ENCODE results near the gene CDC16. TPM values are rescaled to one million over a fixed set of nuclear protein-coding genes. Genes with fewer than 3 reads are reported as not detected.

CDC16 gene
- total RNA-seq, 2 experiments from 2014 or later, result 23.1 to 48.7 TPM

DNA sequence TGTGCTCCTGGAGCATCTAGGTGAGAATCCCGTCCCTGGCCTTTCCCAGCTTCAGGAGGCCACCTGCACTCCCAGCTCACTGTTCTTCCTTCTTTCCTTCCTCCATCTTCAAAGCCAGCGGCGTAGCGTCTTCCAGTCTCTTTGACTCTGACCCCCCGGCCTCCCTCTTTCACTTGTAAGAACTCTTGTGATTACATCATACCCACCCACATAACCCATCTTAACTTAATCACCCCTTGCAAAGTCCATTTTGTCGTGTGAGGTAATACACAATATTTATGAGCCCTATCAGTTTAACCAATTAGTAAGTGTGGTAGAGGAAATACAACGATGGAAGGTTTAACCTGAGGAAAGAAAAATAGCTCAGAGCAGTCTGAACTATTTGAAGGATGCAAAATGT is 4.6 kb upstream of the CDC16 start:
- CTCF ChIA-PET (ENCODE audit: unreplicated experiment), result interaction anchor here (1.1 kb wide), 1 partner anchor 95 kb away, joined by 3 read pairs; no protein-coding TSS in a partner anchor
- intact Hi-C loops (cut with micrococcal nuclease; ENCODE audit: unreplicated experiment), result no loop called here
- POLR2A ChIA-PET, result no interaction called here

DNA sequence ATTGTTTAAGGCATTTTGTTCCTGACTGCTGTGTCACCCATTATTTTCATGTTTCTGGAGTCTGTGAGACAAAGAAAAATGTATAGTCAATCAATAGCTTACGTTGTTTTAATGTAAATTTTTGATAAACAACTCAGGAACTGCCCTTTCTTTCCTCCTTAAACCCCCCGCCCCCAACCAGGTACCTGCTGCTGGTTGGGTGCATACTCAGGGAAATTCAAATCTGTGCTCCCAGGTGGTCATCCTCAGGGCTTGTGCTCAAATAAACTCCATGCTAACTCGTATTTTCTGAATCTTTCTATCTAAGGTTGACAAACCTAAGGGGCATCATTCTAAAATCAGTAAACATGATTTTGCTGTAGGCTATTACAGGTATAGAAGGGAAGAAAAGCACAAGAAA is 4.1 kb upstream of the CDC16 start:
- BruUV-seq (replicated peaks), result no TSS peak
- 0 out of 2 replicates have a peak, but pooled peaks cover 3% of the 10 kb centered on the region for H4K20me1 ChIP-seq (ENCODE audit: insufficient read depth, low read length)
- no peaks in the 10 kb centered on the region for H3K36me3 ChIP-seq (ENCODE audit: insufficient read depth, low read length)
- CTCF ChIA-PET (ENCODE audit: unreplicated experiment), result interaction anchor here (1.1 kb wide), 1 partner anchor 95 kb away, joined by 3 read pairs; no protein-coding TSS in a partner anchor
- no peak for DNase-seq (ENCODE audit: low spot score)
- POLR2A ChIA-PET, result no interaction called here
- H3K4me1 ChIP-seq (ENCODE audit: insufficient read depth, low read length, poor library complexity, severe bottlenecking), result peaks cover 6% of the 10 kb centered on the region
- intact Hi-C loops (cut with micrococcal nuclease; ENCODE audit: unreplicated experiment), result no loop called here
- no peaks in the 10 kb centered on the region for H3K9me3 ChIP-seq (ENCODE audit: low read length)
- no peak overlapping the region for H3K4me2 ChIP-seq (ENCODE audit: low read length)
- TF ChIP-seq, protein P1, sequence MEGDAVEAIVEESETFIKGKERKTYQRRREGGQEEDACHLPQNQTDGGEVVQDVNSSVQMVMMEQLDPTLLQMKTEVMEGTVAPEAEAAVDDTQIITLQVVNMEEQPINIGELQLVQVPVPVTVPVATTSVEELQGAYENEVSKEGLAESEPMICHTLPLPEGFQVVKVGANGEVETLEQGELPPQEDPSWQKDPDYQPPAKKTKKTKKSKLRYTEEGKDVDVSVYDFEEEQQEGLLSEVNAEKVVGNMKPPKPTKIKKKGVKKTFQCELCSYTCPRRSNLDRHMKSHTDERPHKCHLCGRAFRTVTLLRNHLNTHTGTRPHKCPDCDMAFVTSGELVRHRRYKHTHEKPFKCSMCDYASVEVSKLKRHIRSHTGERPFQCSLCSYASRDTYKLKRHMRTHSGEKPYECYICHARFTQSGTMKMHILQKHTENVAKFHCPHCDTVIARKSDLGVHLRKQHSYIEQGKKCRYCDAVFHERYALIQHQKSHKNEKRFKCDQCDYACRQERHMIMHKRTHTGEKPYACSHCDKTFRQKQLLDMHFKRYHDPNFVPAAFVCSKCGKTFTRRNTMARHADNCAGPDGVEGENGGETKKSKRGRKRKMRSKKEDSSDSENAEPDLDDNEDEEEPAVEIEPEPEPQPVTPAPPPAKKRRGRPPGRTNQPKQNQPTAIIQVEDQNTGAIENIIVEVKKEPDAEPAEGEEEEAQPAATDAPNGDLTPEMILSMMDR (conservative IDR thresholded peaks at IDR 0.05; ENCODE audit: low read length), result no peak
- TF ChIP-seq EZH2phosphoT487 (IDR thresholded peaks at IDR 0.05; ENCODE audit: borderline replicate concordance, low read depth, low read length), result no peak
- peaks cover 5% of the 10 kb centered on the region for H3K79me2 ChIP-seq (ENCODE audit: insufficient read depth, low read depth, low read length)
- no peaks in the 10 kb centered on the region for H3K9me2 ChIP-seq (ENCODE audit: insufficient read depth, low read length)
- no peak overlapping the region for H3K4me3 ChIP-seq (ENCODE audit: low read depth, low read length, poor library complexity, severe bottlenecking)
- H2AFZ ChIP-seq (ENCODE audit: low read length), result no peak overlapping the region
- H3K27ac ChIP-seq (ENCODE audit: low read depth, low read length, poor library complexity, severe bottlenecking), result no peak overlapping the region

More for the DNA sequence above, 4.6 kb upstream of the CDC16 start:
- Histone ChIP-seq H2AFZ (ENCODE audit: low read length) (no peak overlapping the region), H3K4me3 (ENCODE audit: low read depth, low read length, poor library complexity, severe bottlenecking) (no peak overlapping the region), H3K9me3 (ENCODE audit: low read length) (no peaks in the 10 kb centered on the region), H3K9me2 (ENCODE audit: insufficient read depth, low read length) (no peaks in the 10 kb centered on the region), H3K79me2 (ENCODE audit: insufficient read depth, low read depth, low read length) (peaks cover under 1% of the 10 kb centered on the region; the same call in 1 of the 2 replicates), H3K4me2 (ENCODE audit: low read length) (no peak overlapping the region), H3K27ac (ENCODE audit: low read depth, low read length, poor library complexity, severe bottlenecking) (no peak overlapping the region), H3K4me1 (ENCODE audit: insufficient read depth, low read length, poor library complexity, severe bottlenecking) (peaks cover 6% of the 10 kb centered on the region), H4K20me1 (ENCODE audit: insufficient read depth, low read length) (no peaks in the 10 kb centered on the region), H3K36me3 (ENCODE audit: insufficient read depth, low read length) (no peaks in the 10 kb centered on the region)
- TF ChIP-seq, protein P1 (conservative IDR thresholded peaks at IDR 0.05; ENCODE audit: low read length), result no peak
- no peak for TF ChIP-seq EZH2phosphoT487 (IDR thresholded peaks at IDR 0.05; ENCODE audit: borderline replicate concordance, low read depth, low read length)
- no peak for DNase-seq (ENCODE audit: low spot score)
- BruUV-seq (replicated peaks), result no TSS peak

DNA sequence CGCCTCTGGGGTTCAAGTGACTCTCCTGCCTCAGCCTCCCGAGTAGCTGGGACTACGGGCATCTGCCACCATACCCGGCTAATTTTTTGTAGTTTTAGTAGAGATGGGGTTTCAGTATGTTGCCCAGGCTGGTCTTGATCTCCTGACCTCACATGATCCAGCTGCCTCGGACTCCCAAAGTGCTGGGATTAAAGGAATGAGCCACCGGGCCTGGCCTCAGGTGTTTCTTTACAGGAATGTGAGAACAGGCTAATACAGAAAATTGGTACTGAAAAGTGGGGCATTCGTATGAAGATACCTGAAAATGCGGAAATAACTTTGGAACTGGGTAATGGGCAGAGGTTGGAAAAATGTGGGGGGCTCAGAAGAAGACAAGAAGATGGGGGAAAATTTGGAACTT is 2.8 kb upstream of the CDC16 start:
- no peak overlapping the region for H3K27ac ChIP-seq (ENCODE audit: low read depth, low read length, poor library complexity, severe bottlenecking)
- POLR2A ChIA-PET, result no interaction called here

More for the DNA sequence above, 2.8 kb upstream of the CDC16 start:
- peaks cover 16% of the 10 kb centered on the region for H3K4me1 ChIP-seq (ENCODE audit: insufficient read depth, low read length, poor library complexity, severe bottlenecking)
- CTCF ChIA-PET (ENCODE audit: unreplicated experiment), result no interaction called here
- no peak for DNase-seq (ENCODE audit: low spot score)
- intact Hi-C loops (cut with micrococcal nuclease; ENCODE audit: unreplicated experiment), result no loop called here
- H3K4me2 ChIP-seq (ENCODE audit: low read length), result no peak overlapping the region
- peaks cover 18% of the 10 kb centered on the region for H3K79me2 ChIP-seq (ENCODE audit: insufficient read depth, low read depth, low read length)
- TF ChIP-seq, protein P1 (conservative IDR thresholded peaks at IDR 0.05; ENCODE audit: low read length), result no peak
- TF ChIP-seq EZH2phosphoT487 (IDR thresholded peaks at IDR 0.05; ENCODE audit: borderline replicate concordance, low read depth, low read length), result no peak
- H3K9me3 ChIP-seq (ENCODE audit: low read length), result no peaks in the 10 kb centered on the region
- peaks cover 4% of the 10 kb centered on the region; the same call in 1 of the 2 replicates for H3K36me3 ChIP-seq (ENCODE audit: insufficient read depth, low read length)
- no peak overlapping the region for H3K4me3 ChIP-seq (ENCODE audit: low read depth, low read length, poor library complexity, severe bottlenecking)
- BruUV-seq (replicated peaks), result no TSS peak
- H4K20me1 ChIP-seq (ENCODE audit: insufficient read depth, low read length), result 0 out of 2 replicates have a peak, but pooled peaks cover 4% of the 10 kb centered on the region
- no peak overlapping the region for H2AFZ ChIP-seq (ENCODE audit: low read length)
- no peaks in the 10 kb centered on the region for H3K9me2 ChIP-seq (ENCODE audit: insufficient read depth, low read length)
